A673 (cell line): Measurements from ENCODE around the gene CNKSR1. TPM values are rescaled to one million over a fixed set of nuclear protein-coding genes. Genes with fewer than 3 reads are reported as not detected.

Experiments used
- total RNA-seq: library from RNA; stranded (reverse); gene quantifications from 2 replicates; pipeline ENCODE4 v1.2.3, GENCODE V29; 2021

Gene CNKSR1
- total RNA-seq, 1 experiment from 2014 or later: 1.8 TPM

Other genes starting within 250 kb of the CNKSR1 start
- 6.7 and 7.2 TPM in 2 replicates for gene PAFAH2, start 179.4 kb upstream of the CNKSR1 start, total RNA-seq
- 0.07 TPM in 1 of 2 replicates, not detected in the other for gene EXTL1, start 155.7 kb upstream of the CNKSR1 start, total RNA-seq
- gene SLC30A2, start 131.4 kb upstream of the CNKSR1 start, total RNA-seq: not detected in 2 replicates
- not detected in 2 replicates for gene TRIM63, start 109.9 kb upstream of the CNKSR1 start, total RNA-seq
- 12.9 and 13.4 TPM in 2 replicates for gene PDIK1L, start 65.7 kb upstream of the CNKSR1 start, total RNA-seq
- 0.64 and 0.85 TPM in 2 replicates for gene FAM110D, start 18.4 kb upstream of the CNKSR1 start, total RNA-seq
- gene C1orf232, start 8.5 kb upstream of the CNKSR1 start, total RNA-seq: not detected in 2 replicates
- 61.9 and 62.3 TPM in 2 replicates for gene ZNF593, start 7.6 kb upstream of the CNKSR1 start, total RNA-seq
- gene ZNF593OS, start 5.7 kb upstream of the CNKSR1 start, total RNA-seq: not detected in 2 replicates
- not detected in 2 replicates for gene CATSPER4, start 13.1 kb downstream of the CNKSR1 start, total RNA-seq
- gene CEP85, start 56.7 kb downstream of the CNKSR1 start, total RNA-seq: 51.3 and 51.5 TPM in 2 replicates
- 133 and 138 TPM in 2 replicates for gene SH3BGRL3, start 102.6 kb downstream of the CNKSR1 start, total RNA-seq
- 22.1 and 25.4 TPM in 2 replicates for gene UBXN11, start 129.1 kb downstream of the CNKSR1 start, total RNA-seq
- not detected in 2 replicates for gene CD52, start 140.5 kb downstream of the CNKSR1 start, total RNA-seq
- gene CRYBG2, start 176.6 kb downstream of the CNKSR1 start, total RNA-seq: not detected in 2 replicates
- gene ZNF683, start 195.3 kb downstream of the CNKSR1 start, total RNA-seq: not detected in 2 replicates
- gene LIN28A, start 233.3 kb downstream of the CNKSR1 start, total RNA-seq: 0.15 and 0.39 TPM in 2 replicates